HG02943 (cell line): Measurements from ENCODE around the gene FAM83E.
"Not testable (repeated sequence)": the region's sequence is repeated elsewhere in the genome, so short reads cannot be mapped to it uniquely, and the experiment has no call there.

Experiments used
- ATAC-seq: cut with Tn5 transposase; IDR thresholded peaks from one replicate; pipeline ENCODE4 v1.9.1; 2021; ENCODE audit warnings: mild to moderate bottlenecking, low read depth, moderate library complexity; ENCODE audit not compliant: unreplicated experiment

FAM83E gene

DNA sequence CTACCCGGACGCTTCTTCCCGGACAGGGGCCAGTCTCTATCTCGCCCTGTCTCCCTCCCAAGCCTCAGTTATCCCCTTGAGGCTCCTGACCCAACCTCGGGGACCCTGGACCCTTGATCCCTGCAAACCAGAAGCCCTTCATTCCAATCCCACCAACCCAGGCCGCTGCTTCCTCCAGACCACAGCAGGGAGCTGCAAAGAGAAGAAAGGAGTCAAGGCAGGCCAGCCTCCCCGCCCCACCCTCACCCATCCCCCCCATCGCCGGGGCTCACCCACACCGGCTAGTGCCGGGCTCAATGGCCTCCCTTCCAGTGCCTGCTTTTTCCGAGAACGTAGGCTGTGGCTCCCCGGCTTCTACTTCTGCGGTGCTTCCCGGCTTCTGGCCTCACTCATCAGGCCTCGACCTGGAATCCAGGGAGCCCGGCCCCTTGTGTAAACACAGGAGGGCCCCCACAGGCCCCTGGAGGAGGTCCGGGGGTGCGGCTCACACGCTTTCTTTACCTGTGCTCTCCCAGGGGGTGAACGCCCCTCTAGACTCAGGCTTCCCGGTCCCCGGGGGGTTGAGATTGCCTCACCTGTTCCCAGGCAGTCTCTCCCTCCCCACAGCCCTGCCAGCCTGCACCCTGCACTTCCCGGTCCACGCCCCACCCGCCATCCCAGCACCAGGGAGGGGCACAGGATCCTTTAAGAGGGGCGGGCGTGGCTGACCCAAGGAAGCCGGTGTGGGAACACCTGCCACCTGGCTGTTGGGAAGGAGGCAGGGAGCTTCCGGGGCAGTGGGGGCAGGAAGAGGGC is at the start of gene FAM83E:
Gene FAM83E, minus strand, starts transcription at position 641 of the 795 bp plus-strand sequence. CDS start 1,704 bp downstream, outside the sequence.
- no peak for ATAC-seq

DNA sequence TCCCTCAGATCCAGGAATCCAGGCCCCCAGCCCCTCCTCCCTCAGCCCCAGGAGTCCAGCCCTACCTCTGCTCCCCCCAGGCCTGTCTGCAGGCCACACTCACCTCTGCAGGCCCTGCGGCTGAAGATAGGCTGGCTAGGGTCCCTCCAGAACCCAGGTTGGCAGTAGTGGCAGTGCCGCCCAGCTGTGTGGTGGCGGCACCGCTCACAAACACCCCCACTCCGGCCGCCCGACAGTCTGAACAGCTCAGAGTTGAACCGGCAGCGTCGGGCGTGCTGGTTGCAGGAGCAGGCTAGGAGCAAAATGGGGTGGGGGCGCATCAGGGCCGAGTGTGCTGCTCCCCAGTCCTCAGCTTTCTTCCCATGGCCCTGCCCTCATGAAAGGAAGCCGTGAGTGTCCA is 49.6 kb upstream of the FAM83E start:
- no peak for ATAC-seq

DNA sequence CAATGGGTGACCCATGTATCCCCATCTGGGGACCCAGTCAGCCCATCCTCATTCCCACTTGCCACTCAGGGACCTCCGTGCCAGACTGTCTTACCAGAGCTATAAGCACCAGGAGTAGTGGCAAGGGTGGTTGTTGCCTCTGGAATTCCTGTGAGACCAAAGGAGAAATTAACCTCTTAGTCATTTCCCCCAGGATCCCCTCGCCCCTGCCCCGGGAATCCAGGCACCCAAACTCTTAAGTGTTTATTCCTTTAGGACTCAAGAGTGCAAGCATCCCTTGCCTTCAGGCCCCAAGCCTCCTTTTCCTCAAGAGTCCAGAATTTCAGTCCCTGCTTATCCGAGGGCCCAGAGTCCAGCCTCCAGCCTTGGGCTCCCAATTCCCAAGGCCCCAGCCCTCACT is 48.8 kb upstream of the FAM83E start:
- ATAC-seq = no peak

DNA sequence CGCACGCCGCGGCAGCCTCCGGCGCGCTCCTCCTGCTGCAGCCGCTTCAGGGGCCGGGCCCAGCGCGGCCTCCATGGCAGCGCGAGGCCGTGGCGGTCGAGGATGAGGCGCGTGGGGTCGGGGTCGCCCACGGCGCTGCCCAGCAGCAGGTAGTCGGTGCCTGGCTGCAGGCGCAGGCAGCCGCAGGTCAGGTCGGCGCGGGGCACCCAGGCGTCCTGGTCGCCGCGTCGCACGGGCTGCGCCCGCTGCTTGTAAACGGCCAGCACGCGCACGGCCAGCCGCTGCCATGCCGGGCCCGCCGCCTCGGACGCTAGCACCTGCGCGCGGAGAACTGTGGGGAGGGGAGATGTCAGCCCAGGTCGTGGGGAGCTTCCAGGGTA is 46.8 kb upstream of the FAM83E start:
- ATAC-seq = no peak

DNA sequence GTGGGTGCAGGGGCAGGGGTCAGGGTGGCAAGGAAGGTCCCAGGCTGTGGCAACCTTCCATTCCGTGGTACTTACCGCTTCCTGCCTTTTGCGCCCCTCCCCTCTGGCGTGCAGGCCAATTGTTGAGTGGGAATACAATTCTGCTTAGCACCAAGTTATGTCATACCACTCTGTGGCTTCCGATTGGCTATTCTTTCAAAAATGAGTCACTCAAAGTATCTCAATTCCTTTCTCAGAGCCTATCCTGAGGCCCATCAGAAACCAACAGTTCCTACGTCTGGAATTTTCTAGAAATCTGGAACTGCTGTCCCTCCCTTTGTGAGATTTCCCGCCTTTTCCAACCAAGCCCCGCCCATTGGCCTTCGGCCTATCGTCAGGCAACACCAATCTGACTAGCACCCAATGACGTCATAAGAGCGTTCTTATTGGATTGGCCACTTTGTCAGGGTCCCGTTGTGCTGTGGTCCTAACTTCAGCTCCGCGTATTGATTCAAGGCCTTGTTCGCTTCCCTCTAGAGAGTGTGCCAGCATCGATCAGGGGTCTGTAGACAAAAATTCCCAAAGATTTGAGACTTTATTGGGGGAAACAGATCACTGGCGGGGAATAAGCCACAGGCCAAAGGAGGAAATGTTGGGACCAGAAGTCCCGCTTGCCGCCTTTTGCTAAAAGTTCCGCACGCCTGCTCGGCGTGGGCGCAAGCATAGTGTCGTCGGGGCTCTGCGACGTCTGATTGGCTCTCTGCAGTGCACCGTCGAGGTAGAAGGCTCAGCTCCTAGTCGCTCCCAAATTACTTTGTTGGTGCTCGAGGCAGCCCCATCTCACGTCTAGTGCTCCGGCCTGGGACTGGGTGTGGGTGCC is 46.2 kb upstream of the FAM83E start:
- no peak for ATAC-seq

DNA sequence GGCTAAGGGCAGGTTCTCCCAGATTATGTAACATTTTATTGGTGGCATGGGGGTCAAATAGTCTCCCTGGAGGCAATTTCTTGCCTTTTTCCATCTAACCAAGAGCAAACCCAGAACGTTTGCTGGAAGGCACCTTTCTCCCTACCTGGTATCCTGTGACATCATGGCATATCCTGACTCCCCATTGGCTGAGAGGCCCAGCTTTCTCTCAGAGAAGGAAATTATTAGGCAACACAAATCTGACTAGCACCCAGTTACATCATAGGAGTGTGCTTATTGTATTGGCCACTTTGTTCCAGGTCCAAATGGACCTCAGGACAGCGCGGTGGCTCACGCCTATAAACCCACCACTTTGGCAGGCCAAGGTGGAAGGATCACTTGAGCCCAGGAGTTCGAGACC is 44.9 kb upstream of the FAM83E start:
- no peak for ATAC-seq

DNA sequence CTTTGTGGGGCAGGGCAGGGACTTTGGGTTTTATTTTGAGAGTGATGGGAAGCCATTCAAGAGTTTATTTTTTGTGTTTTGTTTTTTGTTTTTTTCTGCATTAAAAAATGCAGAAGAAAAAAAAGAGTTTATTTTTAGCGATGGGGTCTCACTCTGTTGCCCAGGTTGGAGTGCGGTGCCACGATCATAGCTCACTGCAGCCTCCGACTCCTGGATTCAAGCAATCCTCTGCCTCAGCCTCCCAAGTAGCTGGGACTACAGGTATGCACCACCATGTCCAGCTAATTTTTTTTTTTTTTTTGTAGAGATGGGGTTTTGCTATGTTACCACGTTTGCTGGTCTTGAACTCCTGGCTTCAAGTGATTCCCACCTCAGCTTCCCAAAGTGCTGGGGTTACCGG is 43.6 kb upstream of the FAM83E start:
- no peak for ATAC-seq

DNA sequence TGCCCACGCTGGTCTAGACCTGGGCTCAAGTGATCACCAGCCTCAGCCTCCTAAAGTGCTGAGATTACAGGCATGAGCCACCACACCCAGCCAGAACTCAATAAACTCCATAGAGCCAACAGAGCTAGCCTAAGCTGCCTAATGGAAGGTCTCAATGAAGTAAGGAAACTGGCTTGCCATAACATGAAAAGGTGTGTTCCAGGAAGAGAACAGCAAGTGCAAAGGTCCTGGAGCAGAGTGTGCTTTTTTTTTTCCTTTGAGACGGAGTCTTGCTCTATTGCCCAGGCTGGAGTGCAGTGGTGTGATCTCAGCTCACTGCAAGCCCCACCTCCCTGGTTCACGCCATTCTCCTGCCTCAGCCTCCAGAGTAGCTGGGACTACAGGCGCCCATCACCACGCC is 43.0 kb upstream of the FAM83E start:
- not testable (repeated sequence) for ATAC-seq

DNA sequence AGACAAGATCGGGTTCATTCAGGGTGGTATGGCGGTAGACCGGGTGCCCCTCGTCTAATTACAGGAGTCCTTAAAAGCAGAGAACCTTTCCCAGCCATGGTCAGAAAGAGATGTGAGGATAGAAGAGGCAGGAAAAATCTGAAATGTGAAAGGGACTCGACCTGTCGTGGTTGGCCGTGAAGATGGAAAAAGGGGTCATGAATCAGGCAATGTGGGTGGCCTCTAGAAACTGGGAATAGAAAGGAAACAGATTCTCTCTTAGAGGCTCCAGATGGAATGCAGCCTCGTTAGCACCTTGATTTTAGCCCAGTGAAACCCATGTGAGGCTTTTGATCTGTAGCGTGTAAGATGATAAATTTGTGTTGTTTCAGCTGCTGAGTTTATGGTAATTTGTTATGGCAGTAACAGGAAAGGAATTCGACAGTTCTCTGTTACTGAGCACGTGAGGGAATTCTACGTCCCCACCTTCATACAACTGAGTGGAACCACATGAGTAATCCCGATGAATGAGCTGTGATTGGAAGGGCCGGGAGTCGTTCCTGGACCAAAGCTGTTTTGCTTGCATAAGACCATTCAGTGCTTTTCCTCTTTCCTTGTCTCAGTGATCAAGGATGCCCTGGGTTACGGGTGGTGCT is 42.1 kb upstream of the FAM83E start:
- no peak for ATAC-seq

DNA sequence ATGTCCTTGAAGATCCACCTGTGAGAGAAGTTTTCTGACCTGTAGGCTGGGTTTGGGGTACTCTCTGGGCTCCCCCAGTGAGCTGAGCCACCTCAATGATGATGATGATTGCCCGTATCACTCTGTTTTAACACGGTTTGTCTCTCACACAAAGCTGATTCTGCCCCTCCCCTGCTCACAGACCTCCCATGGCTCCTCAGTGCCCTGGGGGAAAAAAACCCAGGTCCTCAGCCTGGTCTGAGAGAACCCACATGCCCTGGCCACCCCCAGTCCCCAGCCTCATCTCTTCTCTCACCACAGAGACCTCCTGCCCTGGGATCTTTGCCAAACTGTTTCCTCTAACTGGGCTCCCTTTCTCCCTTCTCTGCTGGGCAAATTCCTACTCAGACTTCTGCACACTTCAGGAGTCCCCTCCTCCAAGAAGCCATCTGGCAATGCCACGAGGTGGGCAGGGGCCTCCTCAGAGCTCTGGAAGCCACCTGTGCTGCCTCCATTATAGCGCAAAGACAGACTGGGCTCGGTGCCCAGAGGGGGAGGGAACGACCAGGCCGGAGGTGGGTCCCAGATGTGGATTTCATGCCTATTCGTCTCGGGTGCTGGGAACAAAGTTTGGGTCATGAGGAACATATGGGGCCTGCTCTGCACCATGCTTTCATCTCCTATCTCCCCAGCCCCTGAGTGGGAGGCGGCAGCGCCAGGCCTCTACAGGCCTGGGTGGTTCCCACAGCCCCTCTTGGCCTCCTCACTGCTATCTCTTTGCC is 39.6 kb upstream of the FAM83E start:
- ATAC-seq = no peak

DNA sequence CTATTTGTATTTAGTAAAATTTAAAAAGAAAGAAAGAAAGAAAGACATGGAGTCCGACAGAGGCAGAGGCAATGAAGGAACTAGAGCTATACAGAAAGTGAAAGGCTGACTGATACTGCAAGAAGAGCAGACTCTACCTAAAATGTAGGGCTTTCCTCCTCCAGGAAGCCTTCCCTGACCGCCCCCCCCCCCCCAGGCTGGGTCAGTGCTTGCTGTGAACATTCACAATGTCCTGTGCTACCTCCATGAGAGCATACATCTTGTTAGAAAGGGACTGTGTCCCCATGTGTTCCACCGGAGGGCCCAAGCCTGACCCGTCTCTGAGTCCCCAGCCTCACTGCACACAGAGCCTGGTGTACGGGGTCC is 36.8 kb upstream of the FAM83E start:
- no peak for ATAC-seq

DNA sequence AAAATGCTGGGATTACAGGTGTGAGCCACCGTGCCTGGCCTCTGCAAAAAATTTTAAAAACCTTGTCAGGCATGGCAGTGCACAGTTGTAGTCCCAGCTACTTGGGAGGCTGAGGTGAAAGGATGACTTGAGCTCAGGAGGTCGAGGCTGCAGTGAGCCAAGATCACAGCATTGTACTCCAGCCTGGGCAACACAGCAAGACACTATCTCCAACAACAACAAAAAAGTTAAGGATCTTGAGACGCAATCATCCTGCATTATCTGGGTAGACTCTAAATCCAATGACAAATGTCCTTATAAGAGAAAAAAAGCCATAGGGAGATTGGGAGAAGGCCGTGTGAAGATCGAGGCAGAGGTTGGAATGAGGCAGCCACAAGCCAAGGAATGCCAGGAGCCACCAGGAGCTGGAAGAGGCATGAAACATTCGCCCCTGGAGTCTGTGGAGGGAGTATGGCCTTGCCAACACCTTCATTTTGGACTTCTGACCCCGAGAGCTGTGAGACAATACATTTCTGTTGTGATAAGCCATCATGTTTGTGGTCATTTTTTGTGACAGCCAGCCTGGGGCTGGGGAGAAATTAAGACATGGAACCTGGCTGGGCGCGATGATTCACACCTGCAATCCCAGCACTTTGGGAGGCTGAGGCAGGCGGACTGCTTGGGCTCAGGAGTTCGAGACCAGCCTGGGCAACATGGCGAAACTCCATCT is 36.3 kb upstream of the FAM83E start:
- ATAC-seq = no peak

DNA sequence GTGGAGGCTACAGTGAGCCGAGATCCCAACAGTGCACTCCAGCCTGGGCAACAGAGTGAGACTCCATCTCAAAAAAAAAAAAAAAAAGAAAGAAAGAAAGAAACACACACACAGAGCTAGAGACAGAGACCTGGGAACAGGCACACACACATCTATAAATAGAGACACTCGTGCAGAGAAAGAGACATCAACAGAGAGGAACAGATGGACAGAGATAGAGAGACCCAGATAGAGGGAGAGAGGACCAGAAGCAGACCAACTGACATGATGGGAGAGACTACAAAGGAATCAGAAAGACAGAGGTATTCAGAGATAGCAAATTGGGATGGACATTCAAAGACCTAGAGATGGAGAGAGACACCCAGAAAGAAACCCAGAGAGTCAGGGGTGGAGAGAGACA is 33.3 kb upstream of the FAM83E start:
- ATAC-seq = no peak

DNA sequence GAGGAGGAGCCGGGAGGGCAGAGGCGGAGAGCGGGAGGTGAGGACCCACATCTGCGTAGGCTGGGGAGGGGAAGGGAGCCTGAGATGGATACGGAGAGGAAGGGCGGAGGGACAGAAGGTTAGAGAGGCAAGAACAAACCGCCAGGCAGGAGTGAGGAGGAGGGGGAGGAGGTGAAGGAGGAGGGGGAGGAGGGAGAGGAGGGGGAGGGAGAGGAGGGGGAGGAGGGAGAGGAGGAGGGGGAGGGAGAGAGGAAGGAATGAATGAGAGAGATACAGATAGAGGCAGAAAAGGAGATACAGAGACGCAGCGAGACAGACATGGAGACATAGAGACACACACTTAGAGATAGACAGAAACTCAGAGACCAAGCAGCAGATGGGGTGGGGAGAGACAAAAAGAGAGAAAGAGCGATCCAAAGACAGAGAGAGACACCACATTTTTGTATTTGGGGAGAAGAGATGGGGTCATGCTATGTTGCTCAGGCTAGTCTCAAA is 31.9 kb upstream of the FAM83E start:
- ATAC-seq = no peak

DNA sequence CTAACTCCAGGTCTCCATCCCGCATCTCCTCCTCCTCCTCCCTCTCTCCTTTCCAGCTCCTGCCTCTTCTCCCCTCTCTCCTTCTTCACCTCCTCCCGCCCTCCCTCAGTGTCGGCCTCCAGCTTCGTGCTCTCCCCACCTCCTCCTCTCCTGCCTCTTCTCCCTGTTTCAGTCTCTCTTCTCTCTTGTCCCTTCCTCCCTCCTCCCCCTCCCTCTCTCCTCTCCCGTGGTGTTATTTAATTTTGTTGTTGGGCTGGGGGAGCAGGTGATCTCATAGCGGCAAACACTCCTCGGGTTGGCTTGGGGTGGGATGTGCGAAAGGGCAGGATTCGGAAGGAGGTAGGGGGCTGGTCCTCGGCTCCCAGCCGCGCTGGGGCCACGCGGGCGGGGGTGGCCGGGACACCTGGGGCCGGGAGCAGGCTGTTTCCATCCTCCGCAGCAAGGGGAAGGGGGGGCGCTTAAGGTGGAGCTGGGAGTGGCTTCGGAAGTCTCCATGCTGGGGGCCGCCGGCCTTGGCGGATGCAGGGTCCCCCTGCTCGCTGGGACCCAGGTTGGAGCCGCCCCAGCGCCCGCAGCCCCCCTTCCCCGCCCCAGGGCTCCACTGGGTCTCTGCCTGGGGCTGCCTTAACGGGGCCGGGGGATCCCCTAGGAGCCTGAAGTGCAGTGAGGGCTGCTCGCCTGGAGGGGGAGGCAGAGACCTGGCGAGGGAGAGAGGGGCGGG is 31.3 kb upstream of the FAM83E start, which contains the start of gene CA11:
Gene CA11, minus strand, starts transcription at position 187 of the 721 bp plus-strand sequence. CDS start 555 bp downstream, outside the sequence.
- no peak for ATAC-seq

DNA sequence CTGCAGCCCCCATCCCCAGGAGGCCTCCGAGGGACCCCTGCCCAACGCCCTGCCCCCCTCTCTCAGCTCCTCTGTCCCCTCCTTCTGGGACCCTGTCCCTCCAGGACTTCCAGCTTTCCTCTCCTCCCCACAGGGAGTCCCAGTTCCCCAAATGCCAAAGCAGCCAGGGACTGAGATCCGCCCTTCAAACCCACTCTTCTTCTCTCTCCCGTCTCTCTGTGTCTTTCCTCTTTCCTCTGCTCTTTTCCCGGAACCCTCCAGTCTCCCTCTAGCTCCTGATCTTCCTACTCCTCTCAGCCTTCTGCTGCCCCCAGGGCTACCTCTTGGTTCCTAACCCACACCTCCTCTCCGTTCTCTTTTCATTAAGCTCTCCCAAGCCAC is 30.7 kb upstream of the FAM83E start:
- no peak for ATAC-seq

DNA sequence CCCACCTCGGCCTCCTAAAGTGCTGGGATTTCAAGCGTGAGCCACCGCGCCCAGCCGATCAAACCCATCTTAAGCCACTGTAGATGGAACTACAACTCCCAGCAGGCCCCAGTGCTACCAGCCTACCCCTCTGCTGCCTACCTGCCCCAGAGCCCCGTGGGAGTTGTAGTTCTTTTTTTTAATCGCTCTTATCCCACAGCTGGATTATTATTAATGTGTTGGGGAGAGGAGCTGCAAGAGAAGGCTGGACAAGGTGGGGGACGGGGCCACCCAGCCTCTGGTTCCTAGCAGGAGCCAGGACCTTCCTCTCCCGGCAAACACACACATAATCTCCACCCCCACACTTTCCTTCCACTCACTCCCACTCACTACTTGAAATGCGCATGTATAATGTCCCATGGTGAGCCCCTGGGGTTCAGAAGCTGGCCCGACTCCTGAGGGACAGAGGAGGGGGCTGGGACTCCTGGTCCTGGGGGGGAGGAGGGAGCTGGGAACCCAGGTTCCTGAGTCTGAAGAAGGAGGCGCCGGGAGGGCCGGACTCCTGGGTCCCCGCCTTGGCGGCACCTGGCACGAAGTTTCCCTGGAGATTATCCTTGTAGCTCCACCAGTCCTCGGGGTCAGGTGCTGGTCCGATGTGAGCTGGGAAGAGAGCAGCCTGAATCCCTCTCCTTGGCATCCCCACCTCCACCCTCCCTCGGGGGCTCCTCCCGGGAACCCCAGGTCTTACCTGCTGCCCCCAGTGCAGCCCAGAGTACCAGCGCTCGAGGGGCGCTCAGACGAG is 30.2 kb upstream of the FAM83E start:
- no peak for ATAC-seq

DNA sequence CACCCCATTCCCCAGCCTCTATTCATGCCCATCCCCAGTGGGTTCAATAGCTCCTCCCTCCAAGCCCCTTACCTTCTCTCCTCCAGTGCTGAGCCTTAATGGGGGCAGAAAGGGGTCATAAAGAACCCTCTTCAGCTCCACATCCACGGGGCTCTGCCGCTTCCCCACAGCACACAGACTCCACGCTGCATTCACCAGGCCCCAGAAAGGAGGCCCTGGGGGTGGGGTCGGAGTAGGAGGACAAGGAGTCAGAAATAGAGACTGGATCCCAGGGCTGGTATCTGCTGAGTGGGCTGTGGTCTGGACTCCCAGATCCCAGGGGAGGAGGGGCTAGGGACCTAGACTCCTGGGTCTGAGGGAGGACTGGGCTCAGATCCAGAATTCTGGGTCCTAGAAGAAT is 29.5 kb upstream of the FAM83E start:
- no peak for ATAC-seq
